HG03196 (cell line): ENCODE results near the gene VAV2.

Experiments used
- ATAC-seq: cut with Tn5 transposase; IDR thresholded peaks from one replicate; pipeline ENCODE4 v1.9.1; 2021; ENCODE audit not compliant: unreplicated experiment

VAV2 gene

DNA sequence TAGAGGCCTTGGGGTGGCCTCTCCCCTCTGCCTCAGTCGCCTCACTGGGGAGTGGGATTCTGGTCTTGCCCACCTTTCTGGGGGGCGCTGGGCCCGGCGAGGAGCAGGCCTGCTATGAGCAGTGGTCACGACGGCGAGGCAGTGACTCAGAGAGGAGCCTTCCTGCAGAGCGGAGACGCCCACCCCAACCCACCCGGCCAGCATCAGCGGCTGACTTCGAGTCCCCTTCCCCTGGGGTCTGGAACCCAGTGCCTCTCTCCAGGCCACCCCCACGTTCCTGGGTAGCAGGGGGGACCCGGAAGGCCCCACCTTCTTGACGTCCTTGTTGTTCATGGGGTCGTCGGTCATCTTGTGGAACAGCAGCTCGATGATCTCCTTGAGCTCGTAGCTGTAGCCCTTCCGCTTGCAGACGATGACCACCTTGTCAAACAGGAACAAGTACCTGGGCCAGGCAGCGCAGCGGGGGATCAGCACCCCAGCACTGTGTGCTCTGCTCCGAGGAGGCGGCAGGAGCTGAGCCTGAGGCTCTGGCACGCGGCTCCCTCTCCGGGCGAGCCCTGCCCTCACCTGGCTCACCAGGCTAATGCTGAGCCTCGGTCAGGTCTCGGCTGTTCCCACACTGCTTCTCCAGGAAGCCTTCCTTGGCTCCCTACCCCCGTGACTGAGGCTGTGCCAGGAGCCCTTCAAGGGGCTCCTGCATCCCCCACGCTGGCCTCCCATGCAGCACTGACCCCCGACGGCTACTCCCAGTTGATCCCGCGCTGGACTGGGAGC is 203.9 kb downstream of the VAV2 start:
- ATAC-seq, result no peak

DNA sequence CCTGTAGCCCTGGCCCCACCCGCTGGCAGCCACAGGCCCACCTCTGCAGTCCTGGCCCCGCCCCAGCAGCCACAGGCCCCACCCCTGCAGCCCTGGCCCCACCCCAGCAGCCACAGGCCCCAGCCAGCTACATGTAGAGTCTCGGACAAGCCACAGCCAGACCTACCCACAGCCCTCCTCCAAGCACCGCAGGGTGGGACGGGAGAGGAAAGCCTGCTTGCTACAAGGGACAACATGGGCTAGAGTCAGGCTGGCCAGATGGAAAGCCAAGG is 204.4 kb downstream of the VAV2 start:
- ATAC-seq, result peak; percentile 42

DNA sequence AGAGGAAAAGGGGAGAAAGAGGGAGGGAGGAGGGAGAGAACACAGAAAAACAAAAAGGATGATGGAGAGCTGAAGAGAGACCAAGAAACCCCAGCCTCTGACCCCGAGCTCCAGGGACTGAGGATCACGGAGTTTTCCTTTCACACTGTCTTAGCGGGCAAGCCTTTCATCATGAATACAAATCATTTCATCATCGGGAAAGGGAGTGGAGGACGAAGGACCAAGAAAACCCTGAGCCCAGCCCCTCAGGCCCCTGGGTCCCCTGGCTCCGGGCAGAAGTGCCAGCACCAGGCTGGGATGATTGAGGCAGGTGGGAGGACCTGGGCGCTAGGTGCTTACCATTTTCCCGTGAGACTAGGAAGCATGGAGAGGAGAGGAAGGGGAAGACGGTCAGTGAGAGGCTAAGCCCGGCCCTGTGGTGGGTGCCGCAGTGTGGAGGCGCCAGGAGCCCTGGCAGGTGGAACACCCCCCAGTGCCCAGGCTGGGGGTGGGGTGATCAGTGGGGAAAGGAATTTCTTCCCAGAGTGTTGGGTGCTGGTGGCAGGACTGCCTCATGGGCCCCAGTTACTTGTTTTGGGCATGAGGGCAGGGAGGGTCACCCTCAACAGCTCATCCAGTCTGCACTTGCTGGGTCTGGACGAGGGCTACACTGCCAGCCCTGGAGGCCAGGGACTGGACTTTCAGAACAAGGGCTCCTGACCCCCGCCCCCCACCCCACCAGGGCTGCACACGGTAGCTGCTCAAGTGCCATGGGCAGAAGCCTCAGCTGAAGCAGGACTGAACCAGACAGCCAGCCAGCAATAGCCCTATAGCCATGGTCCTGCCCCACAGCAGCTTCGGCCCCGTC is 205.0 kb downstream of the VAV2 start:
- no peak for ATAC-seq

DNA sequence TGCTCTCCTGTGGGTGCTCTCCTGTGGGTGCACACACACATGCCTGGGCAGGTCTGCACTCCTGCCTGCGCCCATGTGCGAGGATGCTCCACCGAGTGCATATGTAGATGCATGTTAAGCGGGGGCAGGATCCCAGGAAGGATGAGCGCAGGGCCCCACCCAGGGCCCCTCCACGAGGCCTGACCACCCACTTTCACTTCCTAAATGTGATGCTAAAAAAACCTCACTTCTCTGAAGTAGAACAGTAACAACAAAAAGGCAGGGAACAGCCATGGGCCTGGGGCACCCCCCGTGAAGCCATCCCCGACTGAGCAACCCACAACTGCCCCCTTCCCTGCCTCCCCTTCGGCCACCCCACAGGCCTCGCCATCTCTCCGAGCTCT is 205.8 kb downstream of the VAV2 start:
- no peak for ATAC-seq

DNA sequence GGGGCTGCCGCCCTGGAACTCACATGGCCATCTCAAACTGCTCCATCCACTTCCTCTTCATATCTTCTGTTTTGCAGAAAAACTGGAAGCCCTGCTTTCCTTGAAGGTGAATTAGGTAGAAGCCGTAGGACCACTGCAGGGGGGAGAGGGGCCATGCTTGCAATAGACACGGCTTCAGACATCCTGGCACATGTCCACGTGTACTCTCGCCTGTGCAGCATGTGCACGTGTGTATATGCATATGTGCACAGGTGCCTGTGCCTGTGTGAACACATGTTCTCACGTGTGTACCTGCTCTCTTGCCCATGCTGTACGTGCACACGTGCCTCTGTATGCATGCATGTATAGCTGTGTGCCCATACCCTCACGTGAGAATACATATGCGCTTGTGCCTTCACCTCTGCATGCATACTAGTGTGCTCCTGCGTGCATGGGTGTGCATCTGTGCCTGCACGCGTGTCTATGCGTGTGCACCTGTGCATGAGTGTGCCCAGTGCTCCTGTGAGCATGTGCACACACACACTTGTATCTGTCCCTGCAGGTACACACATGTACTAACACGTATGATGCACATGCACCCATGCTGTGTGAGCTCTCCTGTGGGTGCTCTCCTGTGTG is 206.3 kb downstream of the VAV2 start:
- ATAC-seq, result no peak

DNA sequence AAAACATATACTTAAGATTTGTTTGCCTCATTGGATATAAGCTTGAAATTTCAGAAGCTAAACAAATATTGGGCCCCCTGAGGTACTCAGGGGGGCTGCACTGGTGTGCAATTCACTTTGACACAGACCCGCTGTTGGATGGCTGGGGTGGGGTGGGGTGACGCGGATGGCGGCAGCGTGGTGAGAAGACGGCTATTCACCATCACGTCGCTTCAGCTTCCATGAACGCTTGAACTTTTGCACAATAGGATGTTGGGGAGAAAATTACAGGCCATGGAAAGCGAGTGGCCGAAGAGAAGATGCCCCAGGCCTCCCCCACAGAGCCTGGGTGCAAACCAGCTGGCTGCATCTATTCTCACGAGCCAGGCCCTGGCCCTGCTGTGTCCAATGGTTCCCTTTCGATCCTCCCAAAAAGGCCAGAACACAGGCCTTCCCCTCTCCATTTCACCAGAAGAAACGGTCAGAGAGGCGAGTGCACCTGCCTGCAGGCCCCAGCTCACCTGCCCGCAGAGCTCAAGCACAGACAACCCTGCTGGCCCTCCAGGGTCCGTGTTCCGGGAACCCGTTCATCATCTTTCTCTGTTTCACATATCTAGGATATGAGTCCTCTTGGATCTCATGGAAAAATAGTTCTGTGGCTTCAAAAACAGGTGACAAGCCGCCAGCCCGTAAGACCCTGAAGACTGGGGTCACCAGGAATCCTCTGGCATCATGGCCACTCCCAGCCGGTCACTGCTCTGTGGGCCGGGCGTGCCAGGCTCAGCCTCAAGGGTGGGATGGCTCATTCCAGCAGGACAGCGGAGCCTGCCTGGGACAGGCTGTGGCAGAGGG is 207.2 kb downstream of the VAV2 start:
- ATAC-seq, result no peak

DNA sequence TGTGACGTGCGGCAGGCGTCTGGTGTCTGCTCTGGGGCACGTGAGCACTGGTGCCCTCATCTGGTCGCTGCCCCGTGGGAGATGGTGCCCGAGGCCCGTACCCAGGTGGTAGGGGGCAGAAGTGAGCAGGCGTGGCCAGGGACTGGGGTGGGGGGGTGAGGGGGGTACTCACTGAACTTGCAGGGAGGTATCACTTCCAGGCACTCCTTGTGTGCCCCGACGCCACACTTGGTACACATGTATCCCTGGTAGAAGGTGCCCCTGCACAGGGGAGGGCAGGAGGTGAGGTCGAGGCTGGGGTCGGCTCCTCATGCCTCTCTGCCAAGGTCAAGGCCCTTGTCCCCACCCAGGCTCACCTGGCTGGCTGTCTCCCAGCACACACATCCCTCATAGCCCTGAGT is 208.8 kb downstream of the VAV2 start:
- no peak for ATAC-seq

DNA sequence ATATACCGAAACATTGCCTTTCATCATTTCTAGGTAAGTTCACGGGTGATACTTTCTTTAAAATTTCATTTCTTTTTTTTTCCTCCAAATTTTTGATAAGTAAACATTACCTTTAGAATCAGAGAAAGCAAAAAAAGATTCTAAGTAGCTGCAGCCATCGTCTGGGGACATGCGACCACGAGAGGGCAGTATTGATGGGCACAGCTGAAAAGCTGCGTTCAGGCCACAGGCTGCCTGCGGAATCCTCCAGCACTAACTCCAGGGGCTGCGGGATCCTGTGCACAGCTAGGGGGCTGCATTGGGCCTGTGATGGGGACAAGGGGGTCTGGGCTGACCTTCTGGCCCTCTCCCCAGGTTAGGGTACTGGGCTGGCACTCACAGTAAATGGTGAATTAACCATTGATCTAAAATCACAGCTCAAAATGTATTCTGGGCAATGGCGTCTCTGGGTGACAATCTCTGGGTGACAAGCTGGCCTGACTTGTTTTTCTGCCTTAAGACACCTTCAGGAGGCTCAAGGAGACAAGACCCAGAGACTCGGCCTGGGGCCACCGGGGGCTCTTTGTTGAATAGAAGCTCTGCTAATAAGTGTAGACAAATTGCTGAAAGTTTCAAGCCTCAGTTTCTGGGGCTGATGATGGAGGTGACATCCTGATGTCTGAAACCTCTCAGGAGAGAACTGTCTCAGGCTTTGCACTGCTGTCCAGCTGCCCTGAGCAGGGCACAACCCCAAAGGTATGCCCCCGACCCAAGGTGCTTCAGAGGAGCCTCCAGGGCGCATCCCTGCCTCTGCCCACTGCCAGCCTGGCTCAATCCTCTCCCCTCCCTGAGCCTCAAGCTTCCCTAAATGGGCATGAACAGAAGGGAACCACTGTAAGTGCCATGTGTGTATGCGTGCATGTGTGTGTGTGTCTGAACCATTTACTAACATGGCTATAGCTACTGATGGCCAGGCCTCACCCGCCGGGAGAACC is 209.7 kb downstream of the VAV2 start:
- ATAC-seq, result no peak

DNA sequence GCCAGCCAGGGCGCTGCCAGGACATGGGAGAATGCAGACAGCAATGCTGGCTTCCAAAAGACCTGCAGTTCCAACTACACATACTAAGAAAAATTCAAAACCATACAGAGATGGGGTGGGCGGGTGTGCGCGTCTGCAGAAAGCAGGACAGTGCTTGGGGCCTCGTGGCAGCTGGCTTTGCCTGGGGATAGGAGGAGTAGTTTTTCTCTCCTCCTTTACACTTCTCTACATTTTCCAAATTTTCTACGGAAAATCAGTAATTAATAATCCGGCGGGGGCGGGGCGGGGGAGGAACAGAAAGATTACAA is 210.3 kb downstream of the VAV2 start:
- ATAC-seq, result no peak

DNA sequence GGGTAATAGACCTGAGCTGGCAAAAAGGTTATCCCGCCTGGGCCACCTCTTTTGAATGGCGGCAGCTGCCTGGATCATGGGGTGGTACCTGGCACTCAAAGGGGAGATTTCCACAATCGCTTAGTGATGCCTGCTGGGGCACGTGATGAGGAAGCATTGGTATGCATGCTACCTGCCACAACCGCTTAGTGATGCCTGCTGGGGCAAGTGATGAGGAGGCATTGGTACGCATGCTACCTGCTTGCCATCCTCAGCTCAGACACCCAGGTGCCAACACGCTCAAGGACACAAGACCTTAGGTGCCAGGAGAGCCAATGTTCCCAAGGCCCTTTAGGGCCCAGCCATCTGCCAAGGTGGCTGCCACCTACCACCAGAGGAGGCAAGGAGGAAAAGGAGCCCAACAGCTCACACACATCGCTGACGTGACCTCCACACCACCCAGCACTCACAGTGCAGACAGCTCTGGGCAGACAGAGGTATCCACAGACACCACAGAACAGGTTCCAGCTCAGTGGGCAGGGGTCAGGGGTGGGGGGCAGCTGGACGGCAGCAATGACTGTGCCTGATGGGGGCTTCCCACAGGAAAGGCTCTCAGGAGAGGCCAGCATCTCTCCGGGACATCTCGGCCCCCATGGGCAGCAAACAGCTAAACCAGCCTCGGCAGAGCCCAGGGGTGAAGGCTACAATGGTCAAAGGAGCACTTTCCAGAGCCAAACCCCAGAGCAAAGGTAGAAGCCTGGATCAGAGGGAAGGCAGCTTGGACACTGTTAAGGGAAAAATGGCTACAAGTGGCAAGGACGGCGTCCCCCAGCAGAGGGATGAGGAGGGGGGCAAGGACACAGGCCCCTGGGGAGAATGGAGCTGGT is 210.9 kb downstream of the VAV2 start:
- ATAC-seq, result no peak

DNA sequence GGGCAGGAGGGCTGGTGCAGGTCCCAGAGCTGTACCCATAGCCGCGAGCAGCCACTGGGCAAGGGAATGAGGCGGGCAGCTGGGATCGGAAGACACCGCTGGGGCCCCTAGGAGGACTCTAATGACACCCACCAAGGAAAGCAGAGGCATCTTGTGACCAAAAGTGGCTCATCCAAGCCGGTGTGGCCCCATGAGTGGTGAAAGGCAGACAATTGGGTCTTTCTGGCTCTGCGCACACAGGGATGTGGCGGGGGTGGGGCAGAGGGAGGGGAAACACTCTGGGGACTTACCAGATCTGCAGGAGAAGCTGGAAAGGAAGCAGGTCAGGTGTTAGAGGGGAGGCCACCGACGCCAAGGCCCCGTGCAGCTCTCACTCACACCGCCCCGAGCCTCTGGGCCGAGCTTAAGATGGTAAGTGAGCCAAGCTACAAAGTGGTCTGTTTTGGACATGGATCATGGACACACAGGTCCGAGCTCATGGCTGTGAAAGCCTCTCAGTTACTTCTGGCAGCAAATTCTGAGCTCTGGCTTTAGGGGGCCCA is 211.6 kb downstream of the VAV2 start:
- ATAC-seq, result no peak

DNA sequence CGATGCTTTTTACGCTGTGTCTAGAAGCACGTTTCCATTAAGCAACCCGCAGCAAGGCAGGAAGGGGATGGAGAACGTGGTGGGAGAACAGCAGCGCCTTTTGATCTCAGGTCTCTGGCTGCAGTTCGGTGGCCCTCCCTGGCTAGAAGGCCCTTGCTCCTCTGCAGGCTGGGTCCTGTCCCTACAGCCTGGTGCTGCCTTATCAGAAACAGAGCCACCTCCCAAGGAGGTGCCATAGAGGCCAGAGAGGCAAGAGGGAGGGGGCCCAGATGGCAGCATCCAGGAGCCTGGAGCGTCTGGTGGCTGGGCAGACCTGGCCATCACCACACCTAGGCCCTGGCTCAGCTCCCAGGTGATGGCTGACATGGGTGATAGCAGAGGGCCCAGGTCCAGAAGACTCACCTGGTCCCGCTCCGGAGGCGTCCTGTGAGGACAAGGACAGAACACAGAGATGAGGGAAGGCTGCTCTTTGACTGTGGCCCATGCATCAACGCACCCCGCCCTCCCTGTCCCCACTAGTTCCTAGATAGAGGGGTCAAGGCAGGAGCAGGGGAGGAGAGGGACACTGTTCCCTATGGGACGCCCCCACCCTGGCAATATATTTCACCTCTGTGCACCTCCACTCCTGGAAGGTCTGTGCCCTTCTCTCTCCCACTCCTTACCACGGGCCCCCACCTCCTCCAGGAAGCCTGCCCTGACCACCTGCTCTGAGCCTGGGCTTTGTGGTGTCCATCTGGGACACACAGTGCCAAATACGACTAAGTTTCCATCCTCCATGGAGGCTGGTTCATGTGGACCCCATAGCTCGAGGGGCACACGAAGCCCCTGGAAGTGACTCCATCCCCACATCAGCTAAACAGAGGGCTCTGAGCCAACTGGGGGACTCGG is 212.4 kb downstream of the VAV2 start:
- ATAC-seq, result no peak

DNA sequence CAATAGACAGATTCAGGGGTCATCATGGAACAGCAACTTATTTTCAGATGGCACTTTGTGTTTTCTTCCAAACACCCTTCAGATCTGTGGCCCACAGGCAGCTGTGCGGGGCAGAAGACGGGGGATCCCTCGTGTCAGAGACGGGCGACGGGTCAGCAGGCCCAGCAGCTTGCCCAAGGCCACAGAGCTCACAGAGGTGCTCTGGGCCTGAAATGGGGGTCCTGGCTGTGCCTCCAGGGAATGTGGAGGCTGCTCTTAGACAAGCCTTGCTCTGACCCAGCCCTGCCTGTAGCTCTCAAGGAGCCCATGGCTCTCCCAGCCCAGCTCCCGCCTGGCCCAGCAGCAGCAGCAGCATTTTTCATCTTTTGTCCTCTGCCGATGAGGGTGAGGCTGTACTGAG is 213.0 kb downstream of the VAV2 start:
- ATAC-seq, result no peak

DNA sequence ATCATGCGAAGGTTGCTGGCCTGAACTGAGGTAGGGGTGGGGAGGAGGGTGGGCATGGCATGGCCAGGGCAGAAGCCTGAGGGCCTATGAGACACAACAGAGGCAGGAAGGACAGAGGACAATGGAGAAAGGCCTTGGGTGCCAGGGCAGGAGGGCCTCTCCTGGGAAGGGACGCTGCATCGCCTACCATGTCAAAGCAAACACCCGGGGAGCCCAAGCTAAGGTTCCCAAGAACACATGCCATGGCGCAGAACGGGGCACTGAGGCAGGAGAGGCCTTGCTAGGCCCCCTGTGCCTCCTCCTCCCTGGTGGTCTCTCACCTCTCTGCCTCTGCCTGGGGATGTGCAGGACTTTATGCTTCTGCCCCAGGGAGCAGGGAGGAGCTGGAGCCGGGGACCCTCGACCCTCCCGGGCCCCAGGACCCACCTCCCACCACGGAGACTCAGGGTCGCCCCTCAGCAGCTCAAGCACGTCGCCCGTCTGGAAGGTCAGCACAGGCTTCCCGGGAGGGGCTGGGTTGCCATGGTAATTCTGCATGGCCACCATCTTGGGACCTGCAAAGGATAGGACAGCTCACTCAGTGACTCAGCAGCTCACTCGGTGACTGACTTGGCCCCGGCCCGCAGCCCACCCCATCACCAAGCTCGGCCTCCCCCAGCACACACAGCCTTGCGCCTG is 213.6 kb downstream of the VAV2 start:
- no peak for ATAC-seq

DNA sequence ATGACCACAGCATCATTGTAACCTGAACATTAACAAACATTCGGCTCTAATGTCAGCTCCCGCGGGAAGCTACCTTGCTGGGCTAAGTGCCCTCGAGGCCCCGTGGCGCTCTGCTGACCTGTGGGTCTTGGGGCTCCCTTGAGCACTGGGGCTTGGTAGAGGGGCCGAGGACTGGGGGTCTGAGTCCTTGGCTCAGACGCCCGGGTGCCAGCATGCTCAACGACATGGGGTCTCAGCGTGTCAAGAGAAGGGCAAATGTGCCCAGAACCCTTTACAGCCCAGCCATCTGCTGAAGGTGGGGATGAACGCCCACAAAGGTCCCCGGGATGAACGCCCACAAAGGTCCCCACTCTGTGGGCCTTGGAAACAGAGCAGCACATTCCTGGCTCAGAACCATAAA is 214.3 kb downstream of the VAV2 start:
- no peak for ATAC-seq

DNA sequence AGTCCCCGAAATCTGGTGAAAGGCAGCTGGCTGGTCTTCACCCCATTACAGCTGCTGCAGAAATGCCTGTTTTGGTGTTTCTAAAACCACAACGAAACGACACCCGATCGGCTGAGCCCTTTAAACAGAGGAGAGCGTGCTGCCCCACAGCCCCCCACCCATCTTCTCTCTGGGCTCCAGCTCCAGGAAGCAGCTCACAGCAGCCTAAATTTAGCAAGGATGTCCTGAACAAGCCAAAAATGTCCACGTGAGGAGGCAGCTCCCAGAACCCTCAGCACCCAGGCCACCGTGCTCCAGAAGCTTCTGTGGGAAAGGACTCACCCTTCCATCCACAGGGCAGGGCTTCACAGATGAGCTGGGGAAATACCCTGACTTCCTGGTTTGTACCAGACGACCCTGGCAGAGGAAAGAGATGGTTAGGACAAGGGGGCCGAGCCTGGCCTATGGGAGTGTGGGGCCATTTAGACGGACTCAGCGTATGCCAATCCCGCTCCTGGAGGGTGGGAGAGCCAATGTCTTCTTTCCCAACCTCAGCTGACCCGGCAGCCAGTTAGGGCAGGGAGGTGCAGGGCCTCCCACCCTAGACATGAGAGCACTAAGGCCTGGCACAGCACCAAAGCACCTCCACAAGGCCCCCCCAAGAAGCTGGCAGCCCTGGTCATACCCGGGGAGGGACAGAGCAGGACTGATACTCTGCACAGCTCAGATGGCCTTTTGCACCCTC is 214.9 kb downstream of the VAV2 start:
- ATAC-seq, result no peak
